ENCODE results near the gene ITPKC. TPM values are rescaled to one million over a fixed set of nuclear protein-coding genes. Genes with fewer than 3 reads are reported as not detected.

ITPKC gene
- total and polyA plus RNA-seq, 9 of the 15 experiments (the other 6 are each of a cell fraction or from before 2014, with no cell fraction given): 0.08 to 9.3 (median 5.8) TPM

DNA sequence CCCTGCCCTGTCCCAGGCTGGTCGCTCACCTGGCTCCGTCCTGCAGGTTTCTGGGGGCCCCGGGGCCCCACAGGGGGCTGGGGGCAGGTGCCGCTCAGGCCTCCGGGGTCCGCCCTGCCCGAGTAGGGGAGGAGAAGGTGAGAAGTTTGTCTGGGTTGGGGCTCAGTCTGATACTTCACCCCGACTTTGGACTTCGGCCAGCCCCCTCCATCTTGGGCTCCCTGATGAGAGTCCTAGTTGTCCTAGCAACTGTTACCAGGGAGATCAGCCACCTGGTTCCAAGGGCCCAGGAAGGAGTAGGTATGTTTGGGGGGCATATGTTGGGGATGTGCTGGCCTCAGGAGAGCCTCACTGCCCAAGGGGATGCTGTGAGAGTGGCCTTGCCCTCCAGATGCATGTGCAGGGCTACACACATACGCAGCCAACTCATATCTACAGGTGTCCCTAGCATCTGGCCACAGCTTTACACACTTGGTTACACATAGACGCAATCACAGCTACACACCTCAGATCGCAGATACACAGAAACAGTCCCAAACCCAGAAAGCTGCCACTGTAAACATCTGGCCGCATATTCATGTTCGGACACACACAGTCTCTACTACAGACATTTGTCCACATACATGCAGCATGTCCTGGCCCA is 29.9 kb upstream of the ITPKC start:
- Histone ChIP-seq H3K4me3 (no peak overlapping the region), H3K79me2 (ENCODE audit: control insufficient read depth, insufficient read depth, low read length) (peaks cover 36% of the 10 kb centered on the region), H3K9ac (ENCODE audit: insufficient read depth in 1 of 2, low read depth in 2 of 2, low read length in 2 of 2) (peak overlapping the region; percentile 35 to 53; a peak in 3 of 4 replicates), H3K4me1 (replicated peaks in 1 of 2; ENCODE audit: control insufficient read depth in 2 of 2, insufficient read depth in 2 of 2, low read length in 2 of 2) (peaks cover 35 to 52% of the 10 kb centered on the region in 2 experiments), H3K27ac (ENCODE audit: extremely low read depth, low read depth, low read length) (peak overlapping the region; percentile 62), H3K9me1 (ENCODE audit: control insufficient read depth, insufficient read depth, low read length) (peaks cover 6% of the 10 kb centered on the region), H3K27me3 (ENCODE audit: control insufficient read depth in 2 of 2, insufficient read depth in 2 of 2, low read length in 2 of 2) (no peaks in the 10 kb centered on the region), H3K4me2 (ENCODE audit: insufficient read depth, low read length) (peak overlapping the region; percentile 90), H3K36me3 (ENCODE audit: control insufficient read depth, insufficient read depth, low read length) (peaks cover 39% of the 10 kb centered on the region; the same call in 2 of the 3 replicates), H3K9me3 (replicated peaks; ENCODE audit: control insufficient read depth, insufficient read depth, low read depth, low read length) (no peaks in the 10 kb centered on the region; the same call in 1 of the 2 replicates), H2AFZ (ENCODE audit: low read depth, low read length) (peak overlapping the region; percentile 77), H4K20me1 (replicated peaks; ENCODE audit: control insufficient read depth, insufficient read depth, low read length) (0 out of 2 replicates have a peak, but pooled peaks cover 4% of the 10 kb centered on the region)
- WGBS (ENCODE audit: insufficient coverage, low coverage, missing lambda C conversion rate): 82% methylated on average over 12 of the region's 14 CpGs
- intact Hi-C loops (cut with micrococcal nuclease): no loop called here
- ChIA-PET POLR2A (interaction anchor here (0.7 to 1.0 kb wide), 2 partner anchors 13 to 1235 kb away, joined by 3 read pairs; no protein-coding TSS in a partner anchor), CTCF (ENCODE audit: low intra/inter-chr PET ratio) (no interaction called here)
- ATAC-seq (no peak), DNase-seq (ENCODE audit: extremely low read depth in 1 of 4, low spot score in 3 of 4) (no peak), FAIRE-seq (no peak)
- no TSS peak for BruUV-seq (replicated peaks)
- in situ Hi-C loops (cut with MboI): no loop called here
- TF ChIP-seq TEAD4 (IDR thresholded peaks at IDR 0.05; ENCODE audit: low read length): no peak
- no peak for TF ChIP-seq TEAD4 (CRISPR knock-in tag; IDR thresholded peaks at IDR 0.05; ENCODE audit: borderline replicate concordance)
- TF ChIP-seq CBX2 (IDR thresholded peaks at IDR 0.05; ENCODE audit: insufficient read depth, low read length, poor library complexity, severe bottlenecking): no peak
- TF ChIP-seq CEBPG (CRISPR knock-in tag; IDR thresholded peaks at IDR 0.05): no peak
- no peak for TF ChIP-seq CEBPG (tag; conservative IDR thresholded peaks at IDR 0.05 in 1 of 2, IDR thresholded peaks at IDR 0.05 in 1 of 2)
- TF ChIP-seq, protein P1, sequence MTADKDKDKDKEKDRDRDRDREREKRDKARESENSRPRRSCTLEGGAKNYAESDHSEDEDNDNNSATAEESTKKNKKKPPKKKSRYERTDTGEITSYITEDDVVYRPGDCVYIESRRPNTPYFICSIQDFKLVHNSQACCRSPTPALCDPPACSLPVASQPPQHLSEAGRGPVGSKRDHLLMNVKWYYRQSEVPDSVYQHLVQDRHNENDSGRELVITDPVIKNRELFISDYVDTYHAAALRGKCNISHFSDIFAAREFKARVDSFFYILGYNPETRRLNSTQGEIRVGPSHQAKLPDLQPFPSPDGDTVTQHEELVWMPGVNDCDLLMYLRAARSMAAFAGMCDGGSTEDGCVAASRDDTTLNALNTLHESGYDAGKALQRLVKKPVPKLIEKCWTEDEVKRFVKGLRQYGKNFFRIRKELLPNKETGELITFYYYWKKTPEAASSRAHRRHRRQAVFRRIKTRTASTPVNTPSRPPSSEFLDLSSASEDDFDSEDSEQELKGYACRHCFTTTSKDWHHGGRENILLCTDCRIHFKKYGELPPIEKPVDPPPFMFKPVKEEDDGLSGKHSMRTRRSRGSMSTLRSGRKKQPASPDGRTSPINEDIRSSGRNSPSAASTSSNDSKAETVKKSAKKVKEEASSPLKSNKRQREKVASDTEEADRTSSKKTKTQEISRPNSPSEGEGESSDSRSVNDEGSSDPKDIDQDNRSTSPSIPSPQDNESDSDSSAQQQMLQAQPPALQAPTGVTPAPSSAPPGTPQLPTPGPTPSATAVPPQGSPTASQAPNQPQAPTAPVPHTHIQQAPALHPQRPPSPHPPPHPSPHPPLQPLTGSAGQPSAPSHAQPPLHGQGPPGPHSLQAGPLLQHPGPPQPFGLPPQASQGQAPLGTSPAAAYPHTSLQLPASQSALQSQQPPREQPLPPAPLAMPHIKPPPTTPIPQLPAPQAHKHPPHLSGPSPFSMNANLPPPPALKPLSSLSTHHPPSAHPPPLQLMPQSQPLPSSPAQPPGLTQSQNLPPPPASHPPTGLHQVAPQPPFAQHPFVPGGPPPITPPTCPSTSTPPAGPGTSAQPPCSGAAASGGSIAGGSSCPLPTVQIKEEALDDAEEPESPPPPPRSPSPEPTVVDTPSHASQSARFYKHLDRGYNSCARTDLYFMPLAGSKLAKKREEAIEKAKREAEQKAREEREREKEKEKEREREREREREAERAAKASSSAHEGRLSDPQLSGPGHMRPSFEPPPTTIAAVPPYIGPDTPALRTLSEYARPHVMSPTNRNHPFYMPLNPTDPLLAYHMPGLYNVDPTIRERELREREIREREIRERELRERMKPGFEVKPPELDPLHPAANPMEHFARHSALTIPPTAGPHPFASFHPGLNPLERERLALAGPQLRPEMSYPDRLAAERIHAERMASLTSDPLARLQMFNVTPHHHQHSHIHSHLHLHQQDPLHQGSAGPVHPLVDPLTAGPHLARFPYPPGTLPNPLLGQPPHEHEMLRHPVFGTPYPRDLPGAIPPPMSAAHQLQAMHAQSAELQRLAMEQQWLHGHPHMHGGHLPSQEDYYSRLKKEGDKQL (CRISPR knock-in tag; IDR thresholded peaks at IDR 0.05; ENCODE audit: borderline replicate concordance): 0 out of 2 replicates have a peak, but pooled peaks have one; percentile 10
- no peak for TF ChIP-seq KDM4B (IDR thresholded peaks at IDR 0.05; ENCODE audit: borderline replicate concordance in 2 of 2, low read depth in 1 of 2)
- no peak for TF ChIP-seq DPF2 (IDR thresholded peaks at IDR 0.05)
- 0 out of 2 replicates have a peak, but pooled peaks have one; percentile 46 for TF ChIP-seq MXI1 (IDR thresholded peaks at IDR 0.05; ENCODE audit: low read depth, low read length)
- no peak for TF ChIP-seq ZBTB7A (IDR thresholded peaks at IDR 0.05; ENCODE audit: borderline replicate concordance, control insufficient read depth, low read depth, low read length)
- TF ChIP-seq RFX1 (IDR thresholded peaks at IDR 0.05): peak; percentile 87
- TF ChIP-seq ZEB2 (IDR thresholded peaks at IDR 0.05): no peak
- peak; percentile 85; the same call in 1 of the 2 replicates for TF ChIP-seq MYNN (IDR thresholded peaks at IDR 0.05)
- no peak for TF ChIP-seq MYNN (CRISPR knock-in tag; IDR thresholded peaks at IDR 0.05)
- no peak for TF ChIP-seq NFXL1 (CRISPR knock-in tag; IDR thresholded peaks at IDR 0.05)
- TF ChIP-seq HMG20B (CRISPR knock-in tag; IDR thresholded peaks at IDR 0.05): no peak
- TF ChIP-seq KLF1 (tag; IDR thresholded peaks at IDR 0.05): no peak
- TF ChIP-seq NEUROD1 (IDR thresholded peaks at IDR 0.05; ENCODE audit: borderline replicate concordance, low read depth, low read length, partially characterized antibody): no peak
